ENCODE results near the gene CYP3A4. TPM values are rescaled to one million over a fixed set of nuclear protein-coding genes. Genes with fewer than 3 reads are reported as not detected.

CYP3A4 gene
- total RNA-seq (0.17 TPM in 1 of 2 replicates, not detected in the other), polyA plus RNA-seq (not detected in 2 replicates), polyA minus RNA-seq (ENCODE audit: low replicate concordance) (not detected in 2 replicates)
- polyA plus RNA-seq (2012) = not detected in 2 replicates

DNA sequence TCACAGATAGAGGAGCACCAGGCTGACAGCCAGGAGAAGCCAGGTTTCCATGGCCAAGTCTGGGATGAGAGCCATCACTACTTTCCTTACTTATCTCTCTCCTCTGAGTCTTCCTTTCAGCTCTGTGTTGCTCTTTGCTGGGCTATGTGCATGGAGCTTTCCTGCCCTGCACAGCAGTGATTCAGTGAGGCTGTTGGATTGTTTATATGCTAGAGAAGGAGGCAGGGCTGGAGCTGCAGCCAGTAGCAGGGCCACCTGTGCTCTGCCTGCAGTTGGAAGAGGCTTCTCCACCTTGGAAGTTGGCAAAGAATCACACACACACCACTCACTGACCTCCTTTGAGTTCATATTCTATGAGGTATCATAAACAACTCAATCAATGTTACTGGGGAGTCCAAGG is at the start of gene CYP3A4:
Gene CYP3A4, minus strand, starts transcription at position 178 of the 400 bp plus-strand sequence. Its CDS starts 103 bp downstream, at position 75.
- Histone ChIP-seq H3K9ac (ENCODE audit: insufficient read depth, low read length) (no peak within 1 kb of the TSS), H3K27me3 (ENCODE audit: control insufficient read depth, insufficient read depth, low read length) (no peaks in the 10 kb centered on the region), H4K20me1 (ENCODE audit: control insufficient read depth, extremely low read depth, insufficient read depth, low read length) (no peaks in the 10 kb centered on the region), H2AFZ (ENCODE audit: low read length) (no peak within 1 kb of the TSS), H3K27ac (ENCODE audit: insufficient read depth, low read length) (no peak within 1 kb of the TSS), H3K9me3 (ENCODE audit: control insufficient read depth, insufficient read depth, low read depth, low read length) (no peaks in the 10 kb centered on the region), H3K4me3 (replicated peaks in 1 of 4; ENCODE audit: control extremely low read depth in 1 of 4, insufficient read depth in 1 of 4, low read depth in 3 of 4, low read length in 4 of 4) (no peak within 1 kb of the TSS), H3K79me2 (ENCODE audit: control insufficient read depth, insufficient read depth, low read length) (no peaks in the 10 kb centered on the region), H3K4me2 (ENCODE audit: extremely low read depth, insufficient read depth, low read length) (no peak within 1 kb of the TSS), H3K4me1 (ENCODE audit: control insufficient read depth, extremely low read depth, insufficient read depth, low read length) (no peaks in the 10 kb centered on the region), H3K36me3 (ENCODE audit: control insufficient read depth, insufficient read depth, low read length) (no peaks in the 10 kb centered on the region)
- DNase-seq (ENCODE audit: low read depth in 2 of 2) = no peak
- TF ChIP-seq EZH2 (IDR thresholded peaks at IDR 0.05; ENCODE audit: low read length, missing control alignments) (no peak), CTCF (conservative IDR thresholded peaks at IDR 0.05 in 1 of 2, IDR thresholded peaks at IDR 0.05 in 1 of 2; ENCODE audit: low read depth in 1 of 2, low read length in 2 of 2) (no peak)

DNA sequence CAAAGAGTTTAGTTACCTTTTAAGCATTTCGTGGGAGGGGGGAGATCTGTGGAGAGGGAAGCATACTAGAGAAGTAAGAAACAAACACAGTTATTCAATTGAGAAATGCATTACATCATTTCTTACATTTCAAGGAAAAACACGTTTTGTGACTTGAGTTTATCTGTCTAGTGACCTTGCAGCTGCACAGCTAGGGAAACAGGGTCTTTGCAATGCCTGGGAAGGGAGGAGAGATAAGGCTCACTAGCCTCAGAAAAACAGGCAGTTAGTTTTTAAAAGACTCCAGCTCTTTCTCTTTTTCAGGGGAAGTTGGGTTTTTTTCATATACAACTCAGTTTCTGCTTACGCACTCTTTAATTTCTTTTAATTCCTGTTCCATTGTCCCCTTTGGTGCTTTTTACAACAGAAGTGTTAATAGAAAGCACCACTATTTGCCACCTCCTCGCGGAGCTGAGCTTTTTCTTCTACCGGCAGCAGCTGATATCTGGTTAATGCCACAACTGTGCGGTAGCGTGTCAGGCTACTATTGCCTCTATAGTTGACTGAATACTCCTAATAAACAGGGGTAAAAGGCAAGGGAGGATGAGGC is 49.4 kb upstream of the CYP3A4 start:
- no peaks in the 10 kb centered on the region for H4K20me1 ChIP-seq (ENCODE audit: control insufficient read depth, extremely low read depth, insufficient read depth, low read length)
- H3K36me3 ChIP-seq (ENCODE audit: control insufficient read depth, insufficient read depth, low read length) = no peaks in the 10 kb centered on the region
- no peak overlapping the region for H3K4me3 ChIP-seq (replicated peaks in 1 of 4; ENCODE audit: control extremely low read depth in 1 of 4, insufficient read depth in 1 of 4, low read depth in 3 of 4, low read length in 4 of 4)
- H3K27me3 ChIP-seq (ENCODE audit: control insufficient read depth, insufficient read depth, low read length) = no peaks in the 10 kb centered on the region
- TF ChIP-seq CTCF (conservative IDR thresholded peaks at IDR 0.05 in 1 of 2, IDR thresholded peaks at IDR 0.05 in 1 of 2; ENCODE audit: low read depth in 1 of 2, low read length in 2 of 2) = no peak
- TF ChIP-seq EZH2 (IDR thresholded peaks at IDR 0.05; ENCODE audit: low read length, missing control alignments) = no peak
- no peak overlapping the region for H2AFZ ChIP-seq (ENCODE audit: low read length)
- no peak overlapping the region for H3K9ac ChIP-seq (ENCODE audit: insufficient read depth, low read length)
- no peaks in the 10 kb centered on the region for H3K79me2 ChIP-seq (ENCODE audit: control insufficient read depth, insufficient read depth, low read length)
- H3K9me3 ChIP-seq (ENCODE audit: control insufficient read depth, insufficient read depth, low read depth, low read length) = no peaks in the 10 kb centered on the region
- H3K27ac ChIP-seq (ENCODE audit: insufficient read depth, low read length) = no peak overlapping the region
- no peaks in the 10 kb centered on the region for H3K4me1 ChIP-seq (ENCODE audit: control insufficient read depth, extremely low read depth, insufficient read depth, low read length)
- H3K4me2 ChIP-seq (ENCODE audit: extremely low read depth, insufficient read depth, low read length) = no peak overlapping the region
- DNase-seq (ENCODE audit: low read depth in 2 of 2) = no peak

- Histone ChIP-seq H3K4me1 (ENCODE audit: control insufficient read depth, extremely low read depth, insufficient read depth, low read length) (no peaks in the 10 kb centered on the region), H3K9me3 (ENCODE audit: control insufficient read depth, insufficient read depth, low read depth, low read length) (no peaks in the 10 kb centered on the region), H3K4me3 (replicated peaks in 1 of 4; ENCODE audit: control extremely low read depth in 1 of 4, insufficient read depth in 1 of 4, low read depth in 3 of 4, low read length in 4 of 4) (no peak overlapping the region), H3K27me3 (ENCODE audit: control insufficient read depth, insufficient read depth, low read length) (no peaks in the 10 kb centered on the region), H3K36me3 (ENCODE audit: control insufficient read depth, insufficient read depth, low read length) (no peaks in the 10 kb centered on the region), H3K9ac (ENCODE audit: insufficient read depth, low read length) (no peak overlapping the region), H3K4me2 (ENCODE audit: extremely low read depth, insufficient read depth, low read length) (no peak overlapping the region), H4K20me1 (ENCODE audit: control insufficient read depth, extremely low read depth, insufficient read depth, low read length) (no peaks in the 10 kb centered on the region), H2AFZ (ENCODE audit: low read length) (no peak overlapping the region), H3K27ac (ENCODE audit: insufficient read depth, low read length) (no peak overlapping the region), H3K79me2 (ENCODE audit: control insufficient read depth, insufficient read depth, low read length) (no peaks in the 10 kb centered on the region)
- TF ChIP-seq EZH2 (IDR thresholded peaks at IDR 0.05; ENCODE audit: low read length, missing control alignments) (no peak), CTCF (conservative IDR thresholded peaks at IDR 0.05 in 1 of 2, IDR thresholded peaks at IDR 0.05 in 1 of 2; ENCODE audit: low read depth in 1 of 2, low read length in 2 of 2) (no peak)
- no peak for DNase-seq (ENCODE audit: low read depth in 2 of 2)
Observed at GRCh38 chr7:99831595-99831994, 47.6 kb upstream of the CYP3A4 start.
